Activated CD4-positive, alpha-beta T cell treated with anti-CD3 and anti-CD28 coated beads, Interleukin-2, amount 50 U/mL, for 24 hours (primary cell): Measurements from ENCODE around the gene SPINT2.
"Not testable (repeated sequence)": the region's sequence is repeated elsewhere in the genome, so short reads cannot be mapped to it uniquely, and the experiment has no call there.

Experiments
- DNase-seq, 2 donors: peaks; one replicate each; pipeline ENCODE4 v3.0.0-alpha.2; 2020; ENCODE audit warnings: low read depth in 1 of 2, low spot score in 1 of 2

SPINT2 gene

GRCh38 chr19:38264486-38265212 lies at the start of gene SPINT2:
SPINT2 (plus strand) TSS chr19:38264573; CDS start chr19:38264893, 320 bp downstream.
- DNase-seq, result peak; percentile 8 to 49

- no peak for DNase-seq
These were observed 47.4 kb upstream of the SPINT2 start for GRCh38 chr19:38216785-38217641.

GRCh38 chr19:38218204-38218603 lies 46.2 kb upstream of the SPINT2 start:
- no peak for DNase-seq

- DNase-seq, result no peak
These were observed 45.2 kb upstream of the SPINT2 start for GRCh38 chr19:38219221-38219620.

- no peak for DNase-seq
These were observed 43.0 kb upstream of the SPINT2 start for GRCh38 chr19:38221421-38221820.

- DNase-seq, result no peak
These were observed 42.2 kb upstream of the SPINT2 start for GRCh38 chr19:38221919-38222830.

GRCh38 chr19:38223119-38223523 lies 41.3 kb upstream of the SPINT2 start:
- no peak for DNase-seq

- DNase-seq, result no peak
These were observed 40.8 kb upstream of the SPINT2 start for GRCh38 chr19:38223617-38224013.

- DNase-seq, result peak in 1 of 2 donors; percentile 34
These were observed 40.1 kb upstream of the SPINT2 start, which contains the start of gene DPF1 for GRCh38 chr19:38224014-38224862. DPF1 (minus strand) TSS chr19:38224222; CDS start chr19:38224142, 80 bp downstream.

GRCh38 chr19:38224863-38225218 lies 39.5 kb upstream of the SPINT2 start:
- not testable (repeated sequence) for DNase-seq

GRCh38 chr19:38227287-38228004 lies 36.9 kb upstream of the SPINT2 start:
- no peak for DNase-seq

GRCh38 chr19:38228005-38228377 lies 36.4 kb upstream of the SPINT2 start:
- DNase-seq, result no peak

- no peak for DNase-seq
These were observed 35.6 kb upstream of the SPINT2 start for GRCh38 chr19:38228491-38229439.

- peak; percentile 37 to 56 for DNase-seq
These were observed 34.7 kb upstream of the SPINT2 start for GRCh38 chr19:38229585-38230073.

- not testable (repeated sequence) for DNase-seq
These were observed 33.8 kb upstream of the SPINT2 start for GRCh38 chr19:38230506-38231133.

GRCh38 chr19:38231918-38232317 lies 32.5 kb upstream of the SPINT2 start:
- DNase-seq, result no peak

GRCh38 chr19:38233740-38234251 lies 30.6 kb upstream of the SPINT2 start:
- peak; percentile 65 for DNase-seq

- no peak for DNase-seq
These were observed 29.8 kb upstream of the SPINT2 start for GRCh38 chr19:38234615-38235014.
